HG03039 (cell line): Measurements from ENCODE around the gene KCNN3.
A peak's percentile ranks its signal among the peaks of the same experiment; 100 is the strongest.

ENCODE experiments used
- ATAC-seq: cut with Tn5 transposase; IDR thresholded peaks from one replicate; pipeline ENCODE4 v1.9.1; 2021; ENCODE audit warnings: mild to moderate bottlenecking, moderate library complexity; ENCODE audit not compliant: unreplicated experiment

Gene KCNN3

DNA sequence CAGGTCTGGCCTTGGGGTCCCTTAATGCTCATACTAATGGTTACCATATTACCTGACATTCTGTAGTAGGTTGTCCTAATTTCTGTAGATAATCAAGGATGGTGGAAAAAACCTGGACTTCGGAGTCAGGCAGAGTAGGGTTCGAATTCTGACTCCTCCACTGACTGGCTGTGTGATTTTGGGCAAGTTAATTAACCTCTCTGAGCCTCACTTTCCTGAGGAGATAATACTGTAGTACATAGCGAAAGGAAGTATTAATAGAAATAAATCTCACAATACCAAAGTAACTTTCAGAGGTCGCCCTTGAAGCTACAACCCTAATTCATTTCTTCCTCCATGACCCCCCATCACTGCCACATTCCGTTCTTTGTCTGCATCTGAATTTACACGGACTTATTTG, 72.9 kb downstream of the KCNN3 start:
- ATAC-seq, result no peak

GRCh38 chr1:154796303-154796892, 73.7 kb downstream of the KCNN3 start:
- no peak for ATAC-seq

DNA sequence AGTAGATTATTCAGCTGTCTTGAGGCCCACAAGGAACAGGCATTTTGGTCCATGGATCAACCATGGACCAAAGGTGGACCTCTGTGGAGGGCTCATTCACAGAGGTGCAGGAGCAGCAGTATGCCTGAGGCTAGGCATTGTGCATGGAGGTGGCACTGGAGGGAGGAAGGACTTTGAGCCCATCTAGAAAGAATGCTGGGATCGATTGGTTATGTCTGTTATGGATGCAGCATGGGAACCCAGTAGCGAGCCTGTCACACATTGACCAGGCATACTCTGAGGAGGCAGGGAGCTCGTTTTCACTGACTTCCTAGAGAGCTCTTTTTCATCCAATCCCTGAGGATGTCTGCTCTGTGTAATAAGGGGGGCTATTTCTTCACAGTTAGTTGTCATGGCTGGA, 75.5 kb downstream of the KCNN3 start:
- ATAC-seq, result no peak

GRCh38 chr1:154793685-154794084, 76.4 kb downstream of the KCNN3 start:
- no peak for ATAC-seq

- ATAC-seq, result no peak
Observed at GRCh38 chr1:154792899-154793298, 77.2 kb downstream of the KCNN3 start.

- ATAC-seq, result peak; percentile 65
Observed at GRCh38 chr1:154791292-154792166, 78.6 kb downstream of the KCNN3 start.

DNA sequence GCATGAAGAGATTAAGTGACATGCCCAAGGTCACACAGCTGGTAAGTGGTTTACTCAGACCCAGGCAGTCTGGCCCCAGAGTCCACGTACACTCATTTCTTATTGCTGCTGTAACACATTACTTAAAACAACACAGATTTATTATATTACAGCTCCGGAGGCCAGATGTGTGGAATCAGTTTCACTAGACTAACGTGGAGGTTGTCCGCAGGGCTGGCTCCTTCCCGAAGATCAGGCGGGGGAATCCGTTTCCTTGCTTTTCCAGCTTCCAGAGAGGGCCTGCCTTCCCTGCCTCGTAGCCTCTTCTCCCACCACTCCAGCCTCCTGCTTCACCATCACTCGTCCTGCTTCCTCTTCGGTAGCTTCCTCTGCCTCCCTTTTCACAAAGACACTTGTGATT, 81.2 kb downstream of the KCNN3 start:
- no peak for ATAC-seq

GRCh38 chr1:154788110-154788870, 81.8 kb downstream of the KCNN3 start:
- ATAC-seq, result no peak

- no peak for ATAC-seq
Observed at GRCh38 chr1:154786804-154787570, 83.1 kb downstream of the KCNN3 start.

DNA sequence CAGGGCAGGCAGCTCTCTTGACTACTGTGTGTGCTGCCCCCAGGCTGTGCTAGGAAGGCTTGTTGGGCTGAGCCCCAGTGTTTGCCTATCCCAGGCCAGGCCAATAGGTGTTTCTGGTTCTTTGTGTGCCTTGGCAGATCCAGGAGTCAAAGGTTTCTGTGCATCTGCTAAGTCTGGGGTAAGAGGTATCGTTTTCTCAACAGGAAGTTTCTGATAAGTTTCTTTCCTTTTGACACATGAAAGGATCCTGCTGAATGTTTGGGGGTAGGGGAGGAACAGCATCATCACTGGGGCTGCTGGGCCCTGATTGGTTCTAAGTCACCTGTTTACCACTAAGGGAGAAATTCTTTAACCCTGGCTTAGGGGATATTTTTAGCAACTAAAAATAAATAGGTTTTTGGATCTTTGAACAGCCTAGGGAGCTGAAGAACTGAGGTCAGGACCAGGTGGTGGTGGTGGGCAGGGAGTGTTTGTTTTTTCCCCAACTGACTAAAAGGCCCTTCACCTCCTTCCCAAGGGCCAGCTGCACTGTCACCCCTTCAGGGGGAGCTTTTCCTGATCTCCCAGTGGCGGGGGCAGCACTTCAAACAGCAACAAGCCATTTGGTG, 85.1 kb downstream of the KCNN3 start:
- ATAC-seq, result no peak

GRCh38 chr1:154784416-154784815, 85.7 kb downstream of the KCNN3 start:
- no peak for ATAC-seq

DNA sequence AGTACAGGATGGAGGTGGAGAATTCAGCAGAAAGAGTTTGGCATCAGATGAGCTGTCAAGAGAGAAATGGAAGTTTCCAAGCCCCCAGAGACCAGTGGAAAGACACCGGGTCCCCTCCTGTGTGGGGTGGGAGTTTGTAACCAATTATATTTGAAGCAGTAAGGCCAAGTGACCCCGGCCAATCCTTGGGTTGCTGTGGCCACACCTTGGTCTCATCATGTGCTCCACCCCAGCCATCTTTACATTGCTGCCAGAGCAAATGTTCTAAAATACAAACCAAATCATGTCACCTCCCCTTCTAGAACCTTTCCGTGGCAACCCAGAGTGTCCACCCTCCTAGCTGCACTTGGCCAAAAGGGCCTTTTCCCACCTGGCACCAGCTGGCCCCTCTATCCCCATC, 86.1 kb downstream of the KCNN3 start:
- no peak for ATAC-seq

- ATAC-seq, result no peak
Observed at GRCh38 chr1:154780541-154780940, 89.5 kb downstream of the KCNN3 start.

GRCh38 chr1:154779551-154780189, 90.4 kb downstream of the KCNN3 start:
- ATAC-seq, result no peak

DNA sequence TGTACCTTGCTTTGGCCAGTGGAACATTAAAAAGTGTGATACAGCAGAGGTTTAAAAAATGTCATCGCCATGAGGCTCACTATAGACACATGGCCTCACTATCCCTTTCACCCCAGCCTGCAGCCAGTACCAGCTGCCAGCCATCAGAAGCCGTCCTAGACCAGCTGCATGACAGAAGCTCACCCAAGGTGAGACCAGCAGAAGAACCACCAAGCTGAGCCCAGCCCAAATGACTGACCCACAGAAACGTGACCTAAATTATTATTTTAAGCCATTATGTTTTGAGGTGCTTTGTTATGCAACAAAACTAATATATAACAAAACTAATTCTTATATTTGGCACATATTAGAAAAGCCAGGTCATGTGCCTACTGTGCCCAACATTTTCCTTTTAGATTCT, 91.1 kb downstream of the KCNN3 start:
- no peak for ATAC-seq

- ATAC-seq, result no peak
Observed at GRCh38 chr1:154778275-154778674, 91.8 kb downstream of the KCNN3 start.

- no peak for ATAC-seq
Observed at GRCh38 chr1:154777781-154778180, 92.3 kb downstream of the KCNN3 start.

DNA sequence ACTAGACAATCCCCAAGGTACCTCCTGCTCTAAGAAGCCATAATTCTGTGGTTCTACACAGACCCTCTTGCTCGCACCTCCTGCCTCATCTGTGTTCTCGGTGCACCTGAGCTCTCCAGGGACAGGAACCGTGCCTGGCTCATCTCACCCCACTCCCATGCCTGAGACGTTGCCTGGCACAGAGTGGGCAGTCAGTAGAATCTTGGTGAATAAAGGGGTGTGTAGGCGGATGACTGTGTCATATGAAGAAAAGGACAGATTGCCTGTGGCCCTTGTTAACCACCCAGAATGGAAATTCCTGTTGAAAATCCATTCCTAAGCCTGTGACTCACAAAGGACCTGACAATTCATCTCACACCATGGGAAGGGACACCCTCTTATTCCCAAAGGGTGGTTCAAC, 92.9 kb downstream of the KCNN3 start:
- no peak for ATAC-seq

GRCh38 chr1:154775621-154776605, 94.2 kb downstream of the KCNN3 start:
- ATAC-seq, result no peak
